ENCODE data around the gene KCNJ6.

Gene KCNJ6

GRCh38 chr21:37811711-37812110 lies 104.5 kb downstream of the KCNJ6 start:
- DNase-seq: no peak

GRCh38 chr21:37808261-37808660 lies 108.0 kb downstream of the KCNJ6 start:
- DNase-seq: no peak

GRCh38 chr21:37805266-37805665 lies 111.0 kb downstream of the KCNJ6 start:
- DNase-seq: no peak

- DNase-seq: no peak
Measured at GRCh38 chr21:37804001-37804400, 112.3 kb downstream of the KCNJ6 start.

- DNase-seq: no peak
Measured at GRCh38 chr21:37803101-37803651, 113.1 kb downstream of the KCNJ6 start.

GRCh38 chr21:37800456-37801061 lies 115.7 kb downstream of the KCNJ6 start:
- no peak for DNase-seq

GRCh38 chr21:37800057-37800455 lies 116.2 kb downstream of the KCNJ6 start:
- DNase-seq: no peak

- DNase-seq: no peak
Measured at GRCh38 chr21:37799211-37800056, 116.8 kb downstream of the KCNJ6 start.

GRCh38 chr21:37797403-37797802 lies 118.9 kb downstream of the KCNJ6 start:
- no peak for DNase-seq

- DNase-seq: no peak
Measured at GRCh38 chr21:37796011-37796410, 120.2 kb downstream of the KCNJ6 start.

GRCh38 chr21:37793660-37794059 lies 122.6 kb downstream of the KCNJ6 start:
- no peak for DNase-seq

- no peak for DNase-seq
Measured at GRCh38 chr21:37792046-37792445, 124.2 kb downstream of the KCNJ6 start.

GRCh38 chr21:37790905-37791304 lies 125.4 kb downstream of the KCNJ6 start:
- no peak for DNase-seq

GRCh38 chr21:37788503-37788902 lies 127.8 kb downstream of the KCNJ6 start:
- no peak for DNase-seq

- DNase-seq: no peak
Measured at GRCh38 chr21:37787456-37787855, 128.8 kb downstream of the KCNJ6 start.

GRCh38 chr21:37784591-37785318 lies 131.5 kb downstream of the KCNJ6 start:
- no peak for DNase-seq

- no peak for DNase-seq
Measured at GRCh38 chr21:37783016-37783415, 133.2 kb downstream of the KCNJ6 start.

GRCh38 chr21:37780991-37781983 lies 135.0 kb downstream of the KCNJ6 start:
- DNase-seq: no peak

GRCh38 chr21:37771181-37771580 lies 145.1 kb downstream of the KCNJ6 start:
- DNase-seq: no peak

GRCh38 chr21:37770461-37770860 lies 145.8 kb downstream of the KCNJ6 start:
- DNase-seq: no peak

- DNase-seq: no peak
Measured at GRCh38 chr21:37769656-37770055, 146.6 kb downstream of the KCNJ6 start.

GRCh38 chr21:37767984-37768383 lies 148.3 kb downstream of the KCNJ6 start:
- DNase-seq: no peak

All from activated CD8-positive, alpha-beta memory T cell treated with anti-CD3 and anti-CD28 coated beads, Interleukin-2, amount 50 U/mL, for 4 hours (primary cell).